HG03103 (cell line): ENCODE results near the gene COL18A1.

Experiments
- ATAC-seq: cut with Tn5 transposase; IDR thresholded peaks from one replicate; pipeline ENCODE4 v1.9.1; 2021; ENCODE audit warnings: low read depth; ENCODE audit not compliant: unreplicated experiment

Gene COL18A1

GRCh38 chr21:45487891-45488600, 83.1 kb downstream of the COL18A1 start:
- no peak for ATAC-seq

- no peak for ATAC-seq
Measured at GRCh38 chr21:45488931-45489721, 84.2 kb downstream of the COL18A1 start.

DNA sequence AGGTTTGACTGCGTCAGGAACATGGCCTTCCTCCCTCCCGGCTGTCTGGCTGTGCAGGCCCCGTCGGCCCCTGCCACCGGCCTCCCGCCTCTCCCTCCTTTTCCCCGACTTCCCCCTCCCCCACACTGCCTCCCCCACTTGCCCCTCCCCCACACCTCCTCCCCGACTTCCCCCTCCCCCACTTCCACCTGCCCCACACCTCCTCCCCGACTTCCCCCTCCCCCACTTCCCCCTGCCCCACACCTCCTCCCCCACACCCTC, 84.7 kb downstream of the COL18A1 start:
- no peak for ATAC-seq

DNA sequence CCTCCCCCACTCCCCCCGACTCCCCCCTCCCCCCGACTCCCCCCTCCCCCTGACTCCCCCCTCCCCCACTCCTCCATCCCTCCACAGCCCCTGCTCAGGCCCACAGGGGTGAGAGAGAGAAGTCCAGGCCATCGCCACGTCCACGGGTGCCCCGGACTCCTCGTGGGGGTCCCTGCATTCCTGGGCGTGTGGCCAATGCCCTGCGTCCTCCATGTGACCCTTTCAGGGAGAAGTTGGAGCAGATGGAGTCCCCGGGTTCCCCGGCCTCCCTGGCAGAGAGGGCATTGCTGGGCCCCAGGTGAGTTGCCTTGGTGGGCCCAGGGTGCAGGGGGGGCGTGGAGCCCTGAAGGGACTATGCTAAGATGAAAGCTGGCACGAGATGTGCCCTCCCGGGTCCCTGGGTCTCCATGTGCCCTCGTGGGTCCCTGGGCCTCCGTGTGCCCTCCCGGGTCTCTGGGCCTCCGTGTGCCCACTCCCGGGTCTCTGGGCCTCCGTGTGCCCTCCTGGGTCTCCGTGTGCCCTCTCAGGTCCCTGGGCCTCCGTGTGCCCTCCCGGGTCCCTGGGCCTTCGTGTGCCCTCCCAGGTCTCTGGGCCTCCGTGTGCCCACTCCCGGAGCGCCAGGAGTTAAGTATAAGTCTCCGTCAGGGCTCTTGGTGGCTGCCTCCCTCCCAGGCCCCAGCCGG, 85.2 kb downstream of the COL18A1 start:
- no peak for ATAC-seq

DNA sequence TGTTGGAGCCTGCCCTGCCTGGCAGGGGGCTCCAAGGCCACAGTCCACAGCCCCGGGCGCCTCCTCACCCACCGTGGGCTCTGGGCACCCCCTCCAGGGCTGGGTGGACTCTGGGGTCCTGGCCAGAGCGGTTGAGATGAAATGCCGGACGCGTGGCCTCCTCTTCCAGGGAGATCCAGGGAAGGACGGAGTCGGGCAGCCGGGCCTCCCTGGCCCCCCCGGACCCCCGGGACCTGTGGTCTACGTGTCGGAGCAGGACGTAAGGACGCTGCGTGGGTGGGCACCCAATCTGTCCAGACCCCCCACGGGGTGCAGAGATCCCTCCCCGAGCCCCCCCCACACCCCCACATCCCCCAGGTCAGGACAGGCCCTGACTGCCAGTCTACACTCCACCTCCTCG, 86.1 kb downstream of the COL18A1 start:
- ATAC-seq = no peak

GRCh38 chr21:45491623-45492022, 86.7 kb downstream of the COL18A1 start:
- no peak for ATAC-seq

DNA sequence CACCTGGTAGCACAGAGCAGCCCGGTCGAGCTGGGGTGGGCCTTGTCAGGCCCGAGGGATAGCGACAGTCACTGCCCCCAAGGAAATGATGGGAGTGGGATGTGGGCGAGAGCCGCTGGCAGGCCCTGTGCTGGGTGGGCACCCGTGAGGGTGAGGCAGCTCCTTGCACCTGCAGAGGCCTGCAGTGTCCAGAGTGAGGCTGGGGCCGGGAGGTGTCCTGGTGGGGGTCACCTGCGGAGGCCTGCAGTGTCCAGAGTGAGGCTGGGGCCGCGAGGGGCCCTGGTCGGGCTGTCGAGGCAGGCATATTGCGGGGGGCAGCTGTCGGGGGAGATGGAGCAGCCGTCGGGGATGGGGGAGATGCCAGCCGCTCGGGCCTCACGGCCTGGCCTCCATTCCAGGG, 87.8 kb downstream of the COL18A1 start:
- ATAC-seq = no peak

DNA sequence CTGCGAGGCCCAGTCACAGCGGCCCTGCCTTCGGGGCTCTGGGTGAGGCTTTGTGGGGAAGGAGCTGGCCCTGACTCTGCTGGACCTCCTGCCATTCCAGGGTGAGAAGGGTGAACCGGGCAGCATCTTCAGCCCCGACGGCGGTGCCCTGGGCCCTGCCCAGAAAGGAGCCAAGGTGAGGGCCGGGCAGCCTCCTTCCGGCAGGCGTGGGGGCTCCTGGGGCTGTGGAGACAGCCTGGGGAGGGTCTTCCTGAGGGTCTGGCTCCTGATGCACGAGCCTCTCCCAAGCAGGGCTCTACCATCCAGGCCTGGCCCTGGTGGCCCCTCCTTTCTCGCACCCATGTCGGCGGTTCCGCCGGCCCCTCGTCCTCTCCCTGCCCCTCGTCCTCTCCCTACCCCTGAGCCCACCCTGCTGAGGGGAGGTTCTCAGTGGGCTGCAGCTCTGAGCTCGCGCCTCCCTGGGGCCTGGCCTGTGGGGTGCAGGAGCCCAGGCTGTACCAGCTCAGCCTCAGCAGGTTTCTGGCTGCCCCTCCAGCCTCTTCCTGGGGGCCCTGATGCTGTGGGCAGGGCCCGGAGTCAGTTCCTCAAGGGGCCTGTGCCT, 88.5 kb downstream of the COL18A1 start:
- ATAC-seq = no peak

DNA sequence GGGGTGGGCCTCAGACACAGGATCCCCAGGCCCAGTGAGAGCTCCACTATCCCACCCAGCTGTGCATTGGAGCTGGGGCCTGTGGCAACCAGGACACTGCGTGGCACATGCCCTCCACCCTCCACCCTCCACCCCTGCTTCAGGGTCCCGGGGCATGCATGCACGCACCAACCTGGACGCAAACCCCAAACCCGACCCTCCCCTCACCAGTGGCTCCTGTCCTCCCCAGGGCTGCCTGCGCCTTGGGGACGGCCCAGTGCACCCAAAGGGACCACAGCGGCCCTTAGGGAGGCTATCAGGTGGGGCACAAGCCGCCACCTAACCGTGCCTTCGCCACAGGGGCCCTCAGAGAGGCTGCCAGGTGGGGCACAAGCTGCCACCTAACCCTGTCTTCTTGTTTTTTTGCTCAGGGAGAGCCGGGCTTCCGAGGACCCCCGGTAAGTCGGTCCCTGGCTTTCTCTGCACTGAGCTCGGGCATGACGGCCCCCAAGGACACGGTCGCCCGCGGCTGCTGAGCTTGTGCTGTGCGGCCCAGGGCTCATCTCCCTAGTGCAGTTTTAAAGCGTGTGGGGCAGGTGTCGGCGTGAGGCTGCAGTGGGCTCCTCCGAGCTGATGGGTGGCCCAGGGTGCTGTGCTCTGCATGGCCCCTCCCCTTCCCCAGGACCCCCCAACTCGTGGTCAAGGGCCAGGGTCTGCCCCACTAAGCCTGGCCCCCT, 89.3 kb downstream of the COL18A1 start:
- no peak for ATAC-seq

GRCh38 chr21:45494851-45495680, 90.1 kb downstream of the COL18A1 start:
- no peak for ATAC-seq

DNA sequence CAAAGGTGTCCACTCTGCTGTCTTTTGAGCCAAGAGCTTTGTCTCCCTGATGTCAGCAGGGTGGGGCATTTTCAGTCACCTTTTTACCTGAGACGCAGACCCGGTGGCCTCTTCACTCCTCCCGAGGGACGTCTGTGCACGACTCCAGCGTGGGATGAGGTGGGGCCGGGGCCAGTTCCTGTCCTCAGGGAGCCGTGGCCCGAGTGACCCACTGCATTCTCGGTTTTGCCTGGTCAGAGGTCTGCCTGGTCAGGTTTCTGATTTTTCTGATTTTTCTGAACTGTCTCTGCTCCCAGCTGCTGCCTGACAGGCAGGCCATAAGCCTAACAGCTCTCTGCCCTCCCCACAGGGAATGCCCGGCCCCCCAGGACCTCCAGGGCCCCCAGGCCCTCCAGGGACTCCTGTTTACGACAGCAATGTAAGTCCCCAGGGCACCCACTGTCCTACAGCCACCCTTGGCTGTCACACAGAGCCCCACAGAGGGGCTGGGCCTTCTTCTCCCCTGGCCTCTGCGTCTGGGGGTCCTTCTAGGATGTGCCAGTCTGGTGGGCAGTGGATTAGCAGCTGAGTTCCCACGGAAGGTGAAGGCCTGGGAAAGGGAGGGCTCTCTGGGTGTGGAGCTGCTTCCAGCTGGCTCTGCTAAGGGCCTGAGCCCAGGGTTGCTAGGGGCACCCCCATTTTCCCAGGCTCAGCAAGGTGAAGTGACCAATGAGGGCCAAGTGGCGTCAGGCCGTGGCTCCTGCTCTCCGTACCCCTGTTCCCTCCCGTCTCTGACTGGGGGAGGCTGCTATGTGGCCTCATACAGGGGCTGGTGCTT, 91.4 kb downstream of the COL18A1 start:
- no peak for ATAC-seq

- ATAC-seq = no peak
Measured at GRCh38 chr21:45496968-45497845, 92.2 kb downstream of the COL18A1 start.

DNA sequence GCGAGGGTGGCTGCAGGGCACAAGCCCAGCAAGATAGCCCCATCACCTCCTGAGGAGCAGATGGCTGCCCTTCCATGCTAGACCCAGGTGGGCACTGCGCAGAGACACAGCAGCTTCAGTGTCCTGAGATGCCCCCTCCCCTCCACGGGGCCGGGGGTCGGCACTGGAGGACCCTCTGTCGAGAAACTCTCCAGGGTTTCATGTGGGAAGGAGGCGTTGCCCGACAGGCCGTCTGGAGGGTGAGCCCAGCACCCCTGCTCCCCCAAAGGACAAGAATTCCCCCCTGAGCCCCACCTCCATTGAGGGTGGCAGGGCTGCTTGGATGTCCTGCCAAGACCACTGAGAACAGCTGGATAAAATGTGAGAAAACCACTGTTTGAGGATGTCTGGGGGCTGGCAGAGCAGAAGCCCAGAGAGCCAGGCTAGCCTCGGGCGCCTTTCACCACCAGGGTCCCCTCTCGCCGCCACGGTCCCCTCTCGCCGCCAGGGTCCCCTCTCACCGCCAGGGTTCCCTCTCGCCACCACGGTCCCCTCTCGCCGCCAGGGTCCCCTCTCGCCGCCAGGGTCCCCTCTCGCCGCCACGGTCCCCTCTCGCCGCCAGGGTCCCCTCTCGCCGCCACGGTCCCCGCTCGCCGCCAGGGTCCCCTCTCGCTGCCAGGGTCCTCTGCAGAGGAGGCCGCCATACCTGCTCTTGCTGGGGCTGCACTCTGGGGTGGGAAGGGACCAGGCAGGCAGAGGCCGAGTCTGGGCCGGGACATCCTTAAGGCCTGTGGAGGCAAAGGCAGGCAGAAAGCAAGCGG, 93.1 kb downstream of the COL18A1 start:
- ATAC-seq = no peak

DNA sequence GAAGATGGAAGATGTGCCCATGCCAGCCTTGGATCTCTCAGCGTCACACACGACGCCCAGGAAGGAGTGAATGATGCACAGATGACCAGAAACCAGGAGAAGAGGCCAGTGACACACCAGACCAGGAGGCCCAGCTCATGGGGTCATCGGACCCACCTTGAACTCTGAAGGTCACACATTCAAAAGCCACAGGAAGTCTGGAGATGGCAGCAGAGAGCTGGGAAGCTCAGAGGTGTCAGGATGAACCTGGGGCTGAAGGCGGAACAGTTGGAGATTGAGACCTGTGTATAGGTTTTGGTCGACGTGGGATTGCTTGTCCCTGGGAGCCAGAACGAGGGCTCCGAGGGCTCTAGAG, 93.7 kb downstream of the COL18A1 start:
- no peak for ATAC-seq

DNA sequence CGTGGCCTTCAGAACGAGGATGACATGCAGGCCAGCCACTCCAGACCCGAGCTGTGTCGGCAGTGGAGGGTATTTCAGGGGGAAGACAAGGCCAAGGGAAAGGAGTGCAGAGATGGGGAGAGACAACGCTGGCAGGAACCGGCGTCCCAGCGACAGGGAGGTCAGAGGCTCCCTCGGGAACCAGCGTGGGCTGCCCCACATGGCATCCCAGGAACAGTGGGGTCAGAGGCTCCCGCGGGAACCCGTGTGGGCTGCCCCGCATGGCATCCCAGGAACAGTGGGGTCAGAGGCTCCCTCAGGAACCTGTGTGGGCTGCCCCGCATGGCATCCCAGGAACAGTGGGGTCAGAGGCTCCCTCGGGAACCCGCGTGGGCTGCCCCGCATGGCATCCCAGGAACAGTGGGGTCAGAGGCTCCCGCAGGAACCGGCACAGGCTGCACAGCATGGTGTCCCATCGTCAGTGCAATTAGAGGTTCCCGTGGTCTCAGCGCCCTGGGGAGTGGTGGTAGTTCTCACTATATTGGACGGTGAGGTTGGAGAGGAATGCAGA, 94.3 kb downstream of the COL18A1 start:
- ATAC-seq = no peak

DNA sequence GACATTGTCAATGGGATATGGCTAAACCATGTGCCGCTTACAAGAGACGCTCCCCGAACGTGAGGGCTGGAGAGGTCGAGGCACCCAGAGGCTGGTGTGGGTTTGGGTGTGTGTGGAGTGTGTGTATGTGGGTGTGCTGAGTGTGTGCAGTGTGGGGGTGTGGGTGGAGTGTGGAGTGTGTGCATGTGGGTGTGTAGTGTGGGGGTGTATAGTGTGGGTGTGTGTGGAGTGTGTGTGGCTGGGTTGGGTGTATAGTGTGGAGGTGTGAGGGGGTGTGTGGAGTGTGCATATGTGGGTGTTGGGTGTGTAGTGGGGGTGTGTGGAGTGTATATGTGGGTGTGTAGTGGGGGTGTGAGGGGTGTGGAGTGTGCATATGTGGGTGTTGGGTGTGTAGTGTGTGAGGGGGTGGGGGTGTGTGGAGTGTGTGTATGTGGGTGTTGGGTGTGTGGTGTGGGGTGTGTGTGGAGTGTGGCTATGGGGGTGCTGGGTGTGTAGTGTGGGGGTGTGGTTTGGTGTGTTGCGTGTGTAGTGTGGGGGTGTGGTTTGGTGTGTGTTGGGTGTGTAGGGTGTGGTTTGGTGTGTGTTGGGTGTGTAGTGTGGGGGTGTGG, 95.1 kb downstream of the COL18A1 start:
- no peak for ATAC-seq
